ENCODE results near the gene AKAP11. TPM values are rescaled to one million over a fixed set of nuclear protein-coding genes. Genes with fewer than 3 reads are reported as not detected.

AKAP11 gene, protein sequence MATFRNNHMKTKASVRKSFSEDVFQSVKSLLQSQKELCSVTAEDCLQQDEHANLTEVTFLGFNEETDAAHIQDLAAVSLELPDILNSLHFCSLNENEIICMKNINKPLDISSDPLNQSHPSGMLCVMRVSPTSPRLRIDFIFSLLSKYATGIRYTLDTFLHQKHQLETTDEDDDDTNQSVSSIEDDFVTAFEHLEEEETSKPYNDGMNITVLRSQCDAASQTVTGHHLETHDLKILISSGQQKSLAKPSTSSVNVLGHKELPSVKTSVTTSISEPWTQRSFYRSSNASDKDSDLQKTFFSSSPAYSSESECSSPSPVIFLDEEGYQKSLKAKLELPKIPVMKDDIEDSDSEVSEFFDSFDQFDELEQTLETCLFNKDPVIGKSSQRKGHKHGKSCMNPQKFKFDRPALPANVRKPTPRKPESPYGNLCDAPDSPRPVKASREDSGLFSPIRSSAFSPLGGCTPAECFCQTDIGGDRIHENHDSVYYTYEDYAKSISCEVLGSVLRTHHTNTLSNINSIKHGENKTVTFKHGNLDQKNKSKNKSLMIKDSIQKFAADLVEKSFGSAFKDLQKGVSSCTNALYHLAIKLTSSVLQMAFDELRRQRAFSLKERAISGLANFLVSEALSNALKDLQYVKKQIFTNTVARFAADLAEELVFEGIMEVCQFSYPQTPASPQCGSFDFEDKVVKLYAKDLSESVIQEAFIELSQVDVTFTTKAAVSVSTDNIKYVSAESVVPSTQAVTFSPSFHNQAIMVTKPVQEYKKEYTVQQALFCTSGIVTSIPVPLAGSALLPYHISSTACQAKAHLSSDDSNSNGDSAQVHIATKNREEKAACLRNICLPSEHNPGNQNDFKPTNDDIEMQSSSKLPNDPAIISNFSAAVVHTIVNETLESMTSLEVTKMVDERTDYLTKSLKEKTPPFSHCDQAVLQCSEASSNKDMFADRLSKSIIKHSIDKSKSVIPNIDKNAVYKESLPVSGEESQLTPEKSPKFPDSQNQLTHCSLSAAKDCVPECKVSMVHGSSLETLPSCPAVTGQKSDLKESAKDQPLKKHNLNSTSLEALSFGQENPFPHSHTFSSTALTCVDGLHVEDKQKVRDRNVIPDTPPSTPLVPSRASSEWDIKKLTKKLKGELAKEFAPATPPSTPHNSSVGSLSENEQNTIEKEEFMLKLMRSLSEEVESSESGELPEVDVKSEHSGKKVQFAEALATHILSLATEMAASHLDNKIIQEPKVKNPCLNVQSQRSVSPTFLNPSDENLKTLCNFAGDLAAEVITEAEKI (N-terminal part only)
- total RNA-seq (2014; rRNA removed; shearing (Covaris generic)): 10.9 and 11.7 TPM in 2 replicates

DNA sequence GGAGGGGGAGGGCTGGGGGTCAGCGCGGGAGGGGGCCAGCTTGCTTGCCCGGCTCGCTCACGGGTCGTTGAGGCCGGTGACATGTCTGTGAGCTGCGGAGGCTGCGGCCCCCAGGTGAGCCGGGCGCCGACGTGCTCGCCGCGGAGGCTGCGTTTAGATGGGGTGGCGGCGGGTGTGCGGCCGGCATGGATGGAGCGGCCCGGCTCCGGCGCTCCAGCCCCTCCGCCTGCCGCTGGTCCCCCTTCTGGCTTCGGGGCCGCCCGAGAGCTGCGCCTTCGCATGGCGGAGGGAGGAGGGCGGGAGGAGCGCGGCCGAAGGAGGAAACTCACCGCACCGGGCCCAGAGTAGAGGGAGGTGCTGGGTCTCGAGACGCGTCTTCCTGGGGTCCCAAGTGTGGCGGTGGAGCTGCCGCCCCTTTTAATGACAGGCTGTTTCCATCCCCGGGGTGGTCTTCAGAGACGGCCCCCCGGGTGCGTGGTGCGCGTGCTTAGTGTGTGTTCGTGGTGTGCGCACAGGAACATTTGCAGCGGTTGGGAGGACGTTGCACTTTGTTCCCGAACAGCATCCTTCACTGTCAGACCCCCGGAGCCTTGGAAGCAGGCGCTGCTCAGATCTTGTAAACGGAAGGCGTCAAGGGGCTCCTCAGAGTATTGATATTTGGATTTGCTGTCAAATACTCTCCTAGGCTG is at the start of gene AKAP11:
Gene AKAP11, plus strand, starts transcription at position 38 of the 689 bp plus-strand sequence. CDS start 14,197 bp downstream, outside the sequence.

Other genes with a start within 250 kb of the AKAP11 start
- 4.5 and 6.2 TPM in 2 replicates for gene DGKH, start 223.5 kb upstream of the AKAP11 start, total RNA-seq (2014; rRNA removed; shearing (Covaris generic))